ENCODE results near the gene RAPSN.

Gene RAPSN

DNA sequence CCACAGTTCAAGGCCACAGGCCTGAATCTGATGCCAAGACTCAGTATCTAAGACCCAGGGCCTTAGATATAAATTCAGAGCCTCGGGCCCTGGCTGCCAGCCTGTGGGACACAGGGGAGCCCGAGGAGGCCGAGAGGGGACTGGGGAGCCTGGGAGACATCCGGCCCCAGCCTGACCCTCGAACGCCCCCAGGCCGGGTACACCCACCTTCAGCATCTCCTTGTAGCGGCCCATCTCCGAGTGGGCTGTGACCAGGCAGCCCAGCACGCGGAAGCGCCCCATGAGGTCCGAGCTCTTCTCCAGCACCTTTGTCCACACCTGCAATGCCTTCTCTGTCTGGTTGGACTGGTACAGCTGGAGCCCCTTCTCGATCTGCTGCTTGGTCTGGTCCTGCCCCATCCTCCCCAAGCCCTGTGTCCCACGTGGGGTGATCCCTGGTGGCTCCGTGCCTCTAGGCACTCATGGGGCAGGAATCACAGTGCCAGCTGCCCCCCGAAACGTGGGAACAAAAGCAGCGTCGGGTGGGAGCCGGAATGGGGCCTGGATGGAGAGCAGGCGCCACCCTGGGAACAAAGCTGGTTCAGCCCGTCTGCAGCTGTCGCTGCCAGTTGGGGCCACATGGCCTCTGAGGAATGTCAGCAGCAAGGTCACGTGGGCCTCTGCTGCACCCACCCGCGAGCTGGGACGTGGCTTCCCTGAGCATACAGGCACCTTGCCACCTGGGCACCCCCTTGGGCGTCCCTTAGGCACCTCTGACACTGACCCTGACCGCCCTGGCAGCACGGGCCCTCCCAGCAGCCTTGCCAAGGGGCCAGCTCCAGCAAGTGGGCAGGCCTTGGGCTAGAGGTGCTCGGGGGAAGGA lies at the start of gene RAPSN:
Gene RAPSN (minus strand): TSS at position 571 of the 862 bp plus-strand sequence. CDS start 172 bp downstream, at position 399.
- no peak for DNase-seq (ENCODE audit: low read depth)

DNA sequence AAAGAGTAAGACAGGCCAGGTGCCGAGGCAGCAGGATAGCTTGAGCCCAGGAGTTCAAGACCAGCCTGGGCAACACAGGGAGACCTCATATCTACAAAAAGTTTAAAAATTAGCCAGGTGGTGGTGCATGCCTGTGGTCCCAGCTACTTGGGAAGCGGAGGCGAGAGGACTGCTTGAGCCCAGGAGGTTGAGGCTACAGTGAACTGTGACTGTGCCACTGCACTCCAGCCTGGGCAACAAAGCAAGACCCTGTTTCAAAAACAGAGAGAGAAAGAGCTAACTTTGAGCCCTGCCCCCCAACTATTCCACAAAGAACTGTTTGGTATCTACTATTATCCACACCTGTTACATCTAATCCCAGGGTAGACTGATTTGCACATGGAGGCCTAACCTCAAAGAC lies 49.2 kb upstream of the RAPSN start:
- DNase-seq (ENCODE audit: low read depth), result no peak

DNA sequence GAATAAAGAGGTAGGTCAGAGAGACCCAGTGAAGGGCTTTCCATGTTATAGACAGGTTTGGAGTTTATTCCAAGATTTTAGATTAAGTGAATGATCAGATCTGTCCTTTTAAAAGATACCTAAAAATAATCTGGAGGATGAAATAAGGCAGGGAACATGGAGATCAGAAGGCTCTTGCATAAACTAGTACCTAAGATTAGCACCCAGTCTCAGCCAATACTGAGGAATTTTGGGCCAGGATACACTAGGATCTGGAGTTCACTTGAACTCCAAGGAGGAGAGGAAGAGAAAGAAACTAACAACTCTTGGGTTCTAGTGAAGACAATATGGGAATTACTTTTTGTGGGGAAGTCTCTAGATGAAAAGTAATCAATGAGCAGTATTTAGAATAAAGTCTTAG lies 47.9 kb upstream of the RAPSN start:
- DNase-seq (ENCODE audit: low read depth), result no peak

DNA sequence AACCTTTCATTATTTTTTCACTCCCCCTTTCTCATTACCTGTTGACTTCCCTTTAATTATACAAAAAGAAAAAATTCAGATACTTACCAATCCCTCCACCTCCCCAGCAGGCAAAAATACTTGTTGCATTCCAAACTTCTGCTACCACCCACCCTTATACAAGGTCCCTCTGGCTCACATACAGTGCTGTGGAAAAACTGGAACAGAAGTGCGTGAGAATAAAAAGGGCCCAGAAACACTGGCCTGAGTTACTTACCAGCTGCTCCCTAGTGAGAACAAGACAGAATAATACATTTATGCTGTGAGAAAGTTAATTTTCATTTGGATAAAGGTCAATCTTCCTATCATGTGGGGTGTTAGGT lies 46.9 kb upstream of the RAPSN start:
- DNase-seq (ENCODE audit: low read depth), result no peak

DNA sequence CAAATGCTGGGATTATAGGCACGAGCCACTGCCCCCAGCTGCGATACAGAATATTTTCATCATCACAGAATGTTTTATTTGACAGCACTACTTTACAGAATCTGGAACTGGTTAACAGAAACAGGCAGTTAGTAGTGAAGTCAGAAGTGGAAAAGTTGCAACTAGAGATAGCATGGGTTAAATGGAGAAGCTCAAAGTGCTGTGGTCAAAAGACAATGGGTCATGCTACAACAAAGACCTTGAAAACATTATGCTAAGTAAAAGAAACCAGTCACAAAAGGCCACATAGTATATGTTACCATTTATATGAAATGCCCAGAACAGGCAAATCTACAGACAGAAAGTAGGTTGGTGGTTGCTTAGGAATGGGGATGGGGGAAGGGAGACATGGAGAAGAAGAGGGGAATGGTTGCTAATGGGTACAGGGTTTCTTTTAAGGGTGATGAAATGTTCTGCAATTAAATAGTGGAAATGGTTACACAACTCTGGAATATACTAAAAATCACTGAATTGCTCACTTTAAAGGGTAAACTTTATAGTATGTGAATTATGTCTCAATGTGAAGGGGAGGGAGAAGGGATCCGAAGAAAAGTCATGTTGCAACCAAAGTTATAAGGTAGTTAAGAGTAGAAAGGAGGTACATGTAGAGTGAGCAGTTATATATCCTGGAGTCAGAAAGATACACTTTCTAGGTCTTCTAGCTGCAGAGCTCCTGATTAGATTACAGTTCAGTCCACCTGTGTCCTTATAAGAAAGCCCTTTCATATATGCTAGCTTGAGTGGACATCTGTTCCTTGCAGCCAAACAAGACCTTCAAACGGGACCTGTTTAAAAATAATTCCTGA lies 46.3 kb upstream of the RAPSN start:
- DNase-seq (ENCODE audit: low read depth), result no peak

DNA sequence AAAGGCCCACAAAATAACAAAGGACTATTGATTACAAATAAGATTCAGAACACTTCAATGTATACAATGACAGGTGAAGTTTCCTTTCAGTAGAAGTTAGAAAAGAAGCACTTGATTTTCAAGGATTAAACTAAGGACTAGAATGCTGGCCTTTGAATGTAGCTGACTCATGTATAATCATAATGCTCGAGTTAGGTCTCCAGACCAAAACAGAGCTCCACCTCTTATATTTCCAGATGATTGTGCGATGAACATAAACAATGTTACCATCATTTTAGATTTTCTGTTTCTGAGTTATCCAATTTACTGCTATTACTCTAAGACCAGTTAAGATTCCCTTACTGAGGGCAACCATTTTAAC lies 40.4 kb upstream of the RAPSN start:
- no peak for DNase-seq (ENCODE audit: low read depth)

DNA sequence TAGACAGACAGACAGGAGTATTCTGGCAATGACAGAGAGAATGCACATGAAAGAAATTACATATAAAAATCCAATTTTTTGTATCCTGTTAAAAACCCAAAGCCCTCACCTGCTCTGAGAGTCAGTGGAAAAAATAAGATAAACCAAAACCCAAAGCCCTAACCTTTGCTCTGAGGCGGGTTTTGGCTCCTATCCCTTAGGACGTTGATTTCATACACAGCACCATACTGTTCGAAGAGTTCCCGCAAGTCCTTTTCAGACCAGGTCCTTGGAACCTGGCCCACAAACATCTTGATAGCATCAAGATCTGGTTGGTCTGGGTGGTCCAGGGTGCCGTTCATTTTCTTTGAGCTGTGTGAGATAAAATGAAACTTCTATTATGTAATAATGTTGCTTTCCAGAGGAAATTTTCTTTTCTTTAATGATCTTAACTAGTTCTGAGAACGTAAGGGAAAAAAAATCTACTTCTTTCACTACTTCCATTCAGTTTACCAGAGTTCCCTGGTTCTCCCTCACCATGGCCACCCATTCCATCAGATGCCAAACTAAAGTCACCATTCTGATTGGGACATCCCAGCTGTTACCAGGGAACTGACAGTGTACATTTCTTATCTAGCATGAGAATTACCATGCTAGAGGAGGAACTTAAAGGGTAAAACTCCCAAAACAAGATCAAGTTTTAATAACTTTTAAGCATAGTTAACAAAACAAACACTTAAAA lies 39.9 kb upstream of the RAPSN start:
- DNase-seq (ENCODE audit: low read depth), result no peak

DNA sequence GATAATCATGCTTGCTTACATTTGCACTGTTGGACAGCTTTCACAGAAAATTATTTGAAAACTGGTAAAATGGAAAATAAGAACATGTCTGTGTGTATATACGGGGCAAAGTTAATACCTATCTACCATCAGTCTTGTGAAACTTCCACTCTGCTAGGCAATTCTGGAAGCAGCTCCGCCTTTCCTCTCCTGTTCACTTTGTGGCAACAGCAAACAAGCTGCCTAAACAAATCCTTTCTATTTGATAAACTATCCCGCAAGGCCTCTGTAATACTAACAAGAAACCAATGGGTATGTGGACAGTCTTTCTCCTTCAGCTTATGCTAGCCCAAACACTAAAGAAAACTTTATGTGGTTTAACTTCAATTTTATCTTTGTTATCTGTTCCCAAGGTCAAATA lies 39.2 kb upstream of the RAPSN start:
- no peak for DNase-seq (ENCODE audit: low read depth)

DNA sequence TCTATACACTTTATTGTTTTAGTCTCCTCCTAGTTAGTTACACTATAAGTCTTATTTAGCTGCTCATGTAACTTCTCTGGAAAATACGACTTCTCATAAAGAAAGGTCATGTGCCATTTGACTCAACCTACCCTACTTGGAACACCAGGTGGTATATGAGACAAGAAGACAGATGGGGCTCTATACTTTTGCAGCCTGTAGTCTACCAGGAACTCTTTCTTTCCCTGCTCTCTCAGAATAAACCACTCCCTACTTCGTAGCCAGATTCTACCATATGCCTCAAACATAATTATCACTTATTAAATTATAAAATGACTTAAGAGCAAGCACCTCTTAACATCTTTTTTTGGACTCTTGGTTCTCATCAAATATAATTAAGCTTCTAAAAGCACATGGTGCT lies 38.5 kb upstream of the RAPSN start:
- no peak for DNase-seq (ENCODE audit: low read depth)

DNA sequence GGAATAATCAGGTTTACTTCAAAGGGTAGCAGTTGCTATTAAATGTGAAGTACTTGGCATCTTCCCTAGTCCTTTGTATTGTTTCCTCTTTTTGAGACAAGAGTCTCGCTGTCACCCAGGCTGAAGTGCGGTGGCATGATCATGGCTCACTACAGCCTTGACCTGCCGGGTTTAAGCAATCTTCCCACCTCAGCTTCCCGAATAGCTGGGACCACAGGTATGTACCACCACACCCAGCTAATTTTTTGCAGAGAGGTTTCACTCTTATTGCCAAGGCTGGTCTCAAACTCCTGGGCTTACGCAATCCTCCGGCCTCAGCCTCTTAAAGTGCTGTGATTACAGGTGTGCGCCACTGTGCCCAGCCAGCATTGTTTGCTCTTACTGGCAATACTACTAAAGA lies 36.2 kb upstream of the RAPSN start:
- no peak for DNase-seq (ENCODE audit: low read depth)

DNA sequence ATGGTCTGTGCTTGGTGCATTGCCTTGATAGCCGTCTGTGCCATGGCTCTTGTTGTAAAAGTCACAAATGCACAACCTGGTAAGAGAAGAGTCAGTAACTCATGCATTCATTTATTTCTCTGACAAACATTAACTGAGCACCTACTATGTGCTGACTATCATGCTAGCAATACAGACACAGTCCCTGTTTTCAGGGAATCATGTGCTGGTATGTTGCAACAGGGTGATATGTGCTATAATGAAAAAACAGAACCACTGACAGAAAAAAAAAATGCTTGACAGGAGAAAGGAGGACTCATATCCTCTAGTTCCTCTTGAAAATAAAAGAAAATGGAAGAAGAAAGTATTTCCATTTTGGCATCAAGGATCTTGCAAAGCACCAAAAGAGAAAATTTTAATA lies 34.5 kb upstream of the RAPSN start:
- DNase-seq (ENCODE audit: low read depth), result no peak

DNA sequence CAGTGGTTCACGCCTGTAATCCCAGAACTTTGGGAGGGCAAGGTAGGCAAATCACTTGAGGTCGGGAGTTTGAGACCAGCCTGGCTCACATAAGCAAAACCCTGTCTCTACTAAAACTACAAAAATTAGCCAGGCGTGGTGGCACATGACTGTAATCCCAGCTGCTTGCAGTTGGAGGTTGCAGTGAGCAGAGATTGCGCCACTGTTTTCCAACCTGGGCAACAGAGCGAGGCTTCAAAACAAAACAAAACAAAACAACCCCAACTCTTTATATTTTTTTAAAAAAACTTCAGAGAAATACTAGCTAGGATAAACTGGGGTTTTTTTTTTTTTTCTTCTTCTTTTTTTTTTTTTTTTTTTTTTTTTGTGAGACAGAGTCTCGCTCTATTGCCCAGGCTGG lies 31.8 kb upstream of the RAPSN start:
- DNase-seq (ENCODE audit: low read depth), result no peak

DNA sequence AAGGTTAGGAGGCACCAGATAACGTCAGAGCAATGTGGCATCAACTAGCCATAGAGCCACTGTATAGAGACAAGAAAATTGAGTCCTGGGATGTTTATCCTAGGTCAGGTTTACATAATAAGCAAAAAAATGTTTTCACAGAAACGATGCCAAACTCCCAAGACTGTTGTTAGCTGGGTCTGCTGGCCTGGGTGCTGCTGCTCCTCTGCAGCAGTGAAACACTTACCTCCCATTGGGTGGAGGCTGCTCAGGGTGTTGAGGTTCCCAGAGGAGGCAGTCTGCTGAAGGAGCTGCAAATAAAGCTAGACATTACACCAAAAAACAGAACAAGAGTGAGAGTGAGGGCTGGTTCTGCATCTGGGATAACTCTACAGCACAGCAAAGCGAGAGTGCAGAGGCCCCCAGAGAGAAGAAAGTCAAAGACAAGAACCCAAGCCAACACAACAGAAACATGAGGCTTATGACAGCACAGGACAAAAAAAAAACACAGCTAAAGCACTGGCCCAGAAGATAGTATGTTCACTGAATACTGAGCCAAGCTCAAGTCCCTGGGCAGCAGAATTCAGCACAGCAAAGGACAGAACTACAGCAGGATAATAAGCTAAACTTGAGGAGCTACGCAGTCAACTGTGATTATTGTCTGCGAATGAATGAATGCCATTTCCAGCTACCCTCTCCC lies 29.9 kb upstream of the RAPSN start:
- DNase-seq (ENCODE audit: low read depth), result no peak

DNA sequence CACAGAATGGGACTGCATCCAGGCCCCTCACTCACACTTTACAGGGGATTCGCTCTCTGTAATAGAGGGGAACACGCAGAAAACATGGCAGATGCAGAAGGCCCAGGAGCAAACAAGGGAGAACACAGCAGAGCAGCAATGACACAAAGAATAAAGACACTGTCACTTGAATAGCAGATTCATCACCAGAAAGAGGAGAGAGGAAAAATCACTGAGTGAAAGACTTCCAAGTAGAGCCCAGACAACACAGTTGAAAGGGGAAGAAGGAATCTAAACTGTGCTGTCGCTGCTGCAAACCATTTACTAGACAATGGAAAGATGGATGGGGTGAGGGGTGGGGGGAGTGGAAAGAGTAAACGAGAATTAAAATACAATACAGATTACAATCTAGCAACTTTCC lies 28.8 kb upstream of the RAPSN start:
- DNase-seq (ENCODE audit: low read depth), result no peak

DNA sequence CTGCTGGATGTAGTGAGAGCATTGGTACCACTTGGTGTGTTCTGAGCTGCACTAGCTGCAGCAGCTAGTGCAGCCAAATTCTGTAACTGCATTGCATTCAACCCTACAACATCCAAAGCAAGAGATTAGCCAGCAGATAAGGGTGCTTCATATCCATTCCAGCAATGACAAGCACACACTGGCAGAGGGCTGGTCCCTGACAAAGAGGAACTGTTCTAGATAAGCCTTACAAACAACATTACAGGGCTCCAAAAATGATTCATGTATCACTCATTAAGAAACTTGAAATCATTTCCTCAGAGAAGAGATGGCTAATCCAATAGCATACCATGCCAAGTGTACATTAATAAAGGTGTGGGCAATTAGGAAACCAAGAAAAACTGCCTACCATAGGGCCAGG lies 28.4 kb upstream of the RAPSN start:
- DNase-seq (ENCODE audit: low read depth), result no peak

DNA sequence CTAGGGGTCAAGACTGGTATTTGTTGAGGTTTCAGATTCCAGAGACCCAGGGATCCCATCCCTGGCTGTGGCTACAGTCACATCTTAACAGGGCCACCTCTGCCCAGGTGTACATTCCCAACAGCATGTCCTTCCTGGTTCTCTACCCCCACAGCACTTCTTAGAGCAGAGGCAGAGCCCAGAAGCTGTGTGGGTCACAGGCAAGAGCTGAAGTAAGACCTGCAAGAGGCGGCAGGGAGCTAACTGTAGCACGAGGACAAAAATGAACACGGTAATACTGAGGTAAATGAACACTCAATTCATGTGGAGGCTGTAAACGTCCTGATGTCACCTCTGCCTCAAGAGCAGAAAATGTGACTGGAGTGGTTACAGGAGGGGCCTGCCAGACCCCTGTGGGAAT lies 21.7 kb upstream of the RAPSN start:
- no peak for DNase-seq (ENCODE audit: low read depth)

DNA sequence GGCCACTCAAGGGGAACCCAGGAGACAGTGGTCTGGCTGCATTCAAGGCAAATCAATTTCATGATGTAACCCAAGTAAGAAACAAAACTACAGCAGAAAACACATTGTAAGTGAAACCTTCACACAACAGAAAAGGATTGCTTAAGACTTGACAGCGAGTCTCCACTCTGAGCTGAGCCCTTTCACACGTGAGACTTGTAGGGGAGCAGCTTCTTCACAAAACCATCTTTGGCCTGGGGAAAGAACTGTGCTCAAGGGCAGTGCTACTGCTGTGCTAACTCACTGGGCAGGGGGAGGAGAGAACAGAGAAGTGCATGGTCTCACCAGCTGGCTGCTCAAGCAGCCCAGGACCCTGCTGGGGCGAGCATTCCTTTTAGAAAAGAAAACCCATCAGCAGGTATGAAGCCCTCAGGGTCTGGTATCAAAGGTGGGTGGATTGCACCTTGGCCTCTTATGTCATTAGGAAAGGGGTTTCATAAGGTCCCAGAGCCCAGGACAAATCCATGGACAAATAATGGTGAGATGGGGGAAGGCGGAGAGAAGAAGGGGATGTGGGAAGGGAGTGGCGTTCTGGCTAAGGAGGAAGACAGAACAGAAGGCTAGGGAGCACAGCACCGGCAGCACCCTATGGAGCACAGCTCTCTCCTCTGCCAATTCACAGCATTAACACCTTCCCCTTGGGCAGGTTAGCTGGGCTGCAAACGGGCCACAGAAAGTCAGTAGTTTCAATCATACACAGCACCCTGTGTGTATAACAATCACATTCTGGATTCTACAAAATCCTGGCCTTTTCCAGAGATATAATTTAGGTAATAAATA lies 20.6 kb upstream of the RAPSN start:
- DNase-seq (ENCODE audit: low read depth), result no peak

DNA sequence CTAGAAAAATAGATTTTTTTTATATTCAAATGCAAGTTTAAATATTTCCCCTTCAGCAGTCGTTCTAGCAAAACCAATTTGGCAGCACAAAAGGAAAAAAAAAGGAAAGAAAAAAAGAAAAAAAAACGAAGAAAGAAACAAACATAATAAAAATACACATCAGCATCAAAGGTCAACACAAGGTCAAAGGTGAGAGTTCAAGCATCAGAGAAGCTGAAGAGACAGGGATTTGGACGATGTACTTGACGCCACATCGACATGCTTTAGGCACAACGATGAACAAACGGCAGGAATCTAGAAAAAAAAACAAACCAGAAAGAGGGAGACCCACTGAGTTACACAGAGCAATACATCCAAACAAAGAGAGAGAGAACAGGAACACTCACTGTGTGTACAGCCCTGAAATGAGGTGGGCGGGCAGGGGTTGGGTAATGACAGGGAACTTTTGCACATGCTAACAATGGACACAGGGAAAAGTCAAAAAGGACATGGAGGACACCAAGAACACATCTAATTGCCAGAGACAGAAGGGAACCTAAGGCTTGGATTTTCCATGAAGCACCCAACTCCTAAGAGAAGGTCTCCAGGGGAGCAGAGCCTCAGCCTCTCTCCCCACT lies 19.8 kb upstream of the RAPSN start:
- no peak for DNase-seq (ENCODE audit: low read depth)

DNA sequence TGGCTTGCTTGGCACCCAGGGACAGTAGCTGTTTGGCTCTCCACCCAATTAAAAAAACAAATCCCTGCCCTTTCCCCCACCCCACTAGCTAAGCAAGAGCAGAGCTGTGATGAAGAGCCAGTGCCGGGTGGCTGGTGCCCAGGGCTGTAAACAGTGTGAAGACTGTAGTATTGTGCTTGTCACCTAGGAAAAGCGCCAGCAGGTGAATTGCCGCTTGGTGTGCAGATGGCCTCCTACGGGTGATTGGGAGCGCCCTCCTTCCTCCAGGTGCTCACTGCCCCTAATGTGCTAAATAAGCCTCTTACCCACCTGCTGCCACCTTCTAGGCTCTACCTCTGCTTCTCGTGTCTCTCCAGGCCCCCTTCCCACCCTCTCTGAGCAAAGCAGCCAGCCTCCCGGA lies 18.4 kb upstream of the RAPSN start:
- DNase-seq (ENCODE audit: low read depth), result no peak

DNA sequence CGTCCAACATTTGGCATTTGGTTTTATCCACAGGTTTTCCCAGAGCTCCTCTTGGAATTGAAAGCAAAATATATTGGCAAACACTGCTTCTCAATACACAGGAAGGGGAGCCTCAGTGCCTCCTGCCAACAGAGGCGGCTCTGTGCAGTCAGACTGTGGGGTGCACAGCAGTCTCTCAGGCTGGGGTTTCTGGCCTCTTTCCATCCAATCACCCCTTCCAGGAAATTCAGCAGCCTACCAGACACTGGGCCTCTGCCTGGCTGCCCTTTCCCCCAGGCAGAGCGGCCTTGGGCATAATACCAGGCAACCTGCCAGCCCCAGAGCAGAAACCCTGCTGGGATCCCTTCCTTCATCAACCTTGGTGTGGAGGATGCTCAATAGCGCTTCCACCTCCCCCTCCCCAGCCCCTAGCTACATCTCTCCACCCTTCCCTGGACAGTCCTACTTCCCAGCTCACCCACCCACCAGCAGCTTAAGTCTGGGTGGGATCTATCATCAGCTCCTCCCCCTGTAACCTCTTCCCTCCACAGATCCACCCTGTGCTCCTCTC lies 17.8 kb upstream of the RAPSN start:
- no peak for DNase-seq (ENCODE audit: low read depth)

DNA sequence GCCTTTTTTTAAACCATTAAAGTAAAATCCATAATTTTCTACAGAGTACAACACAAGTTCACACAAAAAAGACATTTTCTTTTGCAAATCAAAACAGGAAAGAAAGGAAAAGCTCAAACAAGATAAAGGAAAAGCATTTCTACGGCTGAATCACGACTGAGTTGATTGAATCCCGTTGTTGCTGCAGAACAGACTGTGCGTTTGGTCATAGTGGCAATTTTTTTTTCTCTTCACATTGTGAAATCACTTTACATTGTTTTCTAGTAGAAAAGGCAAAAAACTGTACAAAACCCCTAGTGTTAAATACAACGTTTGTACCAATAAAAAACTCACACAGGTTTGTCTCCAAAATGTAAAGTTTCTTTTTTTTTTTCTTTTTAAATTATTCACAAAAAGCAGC lies 17.3 kb upstream of the RAPSN start:
- no peak for DNase-seq (ENCODE audit: low read depth)

Measured in activated gamma-delta T cell treated with anti-CD3 and anti-CD28 coated beads, Interleukin-2, amount 50 U/mL, for 16 hours (primary cell).